NCI-H2171 treated with DMSO at 0.1 percent for 48 hours (cell line): Measurements from ENCODE around the gene XPR1.
"Not testable (repeated sequence)": the region's sequence is repeated elsewhere in the genome, so short reads cannot be mapped to it uniquely, and the experiment has no call there.

ENCODE experiments used
- DNase-seq: peaks from one replicate; lab custom pipeline; 2025; lab: John Stamatoyannopoulos, UW

Gene XPR1

GRCh38 chr1:180785291-180785690 is 153.5 kb downstream of the XPR1 start:
- DNase-seq, result no peak

- no peak for DNase-seq
Observed at GRCh38 chr1:180785887-180786286, 154.1 kb downstream of the XPR1 start.

- DNase-seq, result no peak
Observed at GRCh38 chr1:180786624-180787023, 154.8 kb downstream of the XPR1 start.

- DNase-seq, result no peak
Observed at GRCh38 chr1:180787628-180788307, 155.9 kb downstream of the XPR1 start.

- DNase-seq, result no peak
Observed at GRCh38 chr1:180789460-180789859, 157.6 kb downstream of the XPR1 start.

- DNase-seq, result not testable (repeated sequence)
Observed at GRCh38 chr1:180791152-180791551, 159.3 kb downstream of the XPR1 start.

GRCh38 chr1:180791806-180792205 is 160.0 kb downstream of the XPR1 start:
- DNase-seq, result no peak

GRCh38 chr1:180793451-180793850 is 161.6 kb downstream of the XPR1 start:
- no peak for DNase-seq

- no peak for DNase-seq
Observed at GRCh38 chr1:180796897-180797640, 165.2 kb downstream of the XPR1 start.

GRCh38 chr1:180800945-180801344 is 169.1 kb downstream of the XPR1 start:
- peak; percentile 97 for DNase-seq

- no peak for DNase-seq
Observed at GRCh38 chr1:180802813-180803212, 171.0 kb downstream of the XPR1 start.

- DNase-seq, result no peak
Observed at GRCh38 chr1:180805316-180805715, 173.5 kb downstream of the XPR1 start.

GRCh38 chr1:180811298-180811697 is 179.5 kb downstream of the XPR1 start:
- no peak for DNase-seq

GRCh38 chr1:180811886-180812285 is 180.1 kb downstream of the XPR1 start:
- DNase-seq, result no peak

GRCh38 chr1:180814258-180814657 is 182.4 kb downstream of the XPR1 start:
- no peak for DNase-seq

- peak; percentile 33 for DNase-seq
Observed at GRCh38 chr1:180815188-180815587, 183.4 kb downstream of the XPR1 start.

GRCh38 chr1:180816132-180816531 is 184.3 kb downstream of the XPR1 start:
- DNase-seq, result no peak

GRCh38 chr1:180821970-180822369 is 190.1 kb downstream of the XPR1 start:
- DNase-seq, result no peak

- not testable (repeated sequence) for DNase-seq
Observed at GRCh38 chr1:180831507-180831906, 199.7 kb downstream of the XPR1 start.

- not testable (repeated sequence) for DNase-seq
Observed at GRCh38 chr1:180833180-180833579, 201.4 kb downstream of the XPR1 start.

GRCh38 chr1:180836449-180836848 is 204.6 kb downstream of the XPR1 start:
- no peak for DNase-seq

GRCh38 chr1:180837020-180837419 is 205.2 kb downstream of the XPR1 start:
- peak; percentile 40 for DNase-seq

- DNase-seq, result no peak
Observed at GRCh38 chr1:180838535-180838934, 206.7 kb downstream of the XPR1 start.

- DNase-seq, result no peak
Observed at GRCh38 chr1:180839547-180839946, 207.7 kb downstream of the XPR1 start.
